GM12878 (cell line): Measurements from ENCODE around the gene ZNF691.

ENCODE experiments used
- CHD2 ChIP-seq: IDR thresholded peaks from 2 replicates; pipeline ENCODE4 v1.6.1; 2011; ENCODE audit warnings: low read depth, low read length, improper control_type of control experiment, borderline replicate concordance
- KDM1A ChIP-seq: fragments of 200-600 bp; sonication (generic); IDR thresholded peaks from 2 replicates; pipeline ENCODE4 v1.6.1; 2016; ENCODE audit warnings: borderline replicate concordance
- RAD21 ChIP-seq: IDR thresholded peaks from 2 replicates; pipeline ENCODE4 v1.6.1; 2011; ENCODE audit warnings: mild to moderate bottlenecking, low read depth, low read length, moderate library complexity; ENCODE audit not compliant: insufficient read depth
- SIN3A ChIP-seq: IDR thresholded peaks from 2 replicates; pipeline ENCODE4 v1.6.1; 2012; ENCODE audit warnings: low read depth, low read length, improper control_type of control experiment
- ZNF274 ChIP-seq: IDR thresholded peaks from one replicate; pipeline ENCODE4 v1.8.0; 2011; ENCODE audit not compliant: insufficient read length, insufficient read depth
- TF ChIP-seq, protein P1 (sequence below): IDR thresholded peaks from 2 replicates; pipeline ENCODE4 v1.6.1; 2012; ENCODE audit warnings: low read depth, low read length, improper control_type of control experiment

DNA sequence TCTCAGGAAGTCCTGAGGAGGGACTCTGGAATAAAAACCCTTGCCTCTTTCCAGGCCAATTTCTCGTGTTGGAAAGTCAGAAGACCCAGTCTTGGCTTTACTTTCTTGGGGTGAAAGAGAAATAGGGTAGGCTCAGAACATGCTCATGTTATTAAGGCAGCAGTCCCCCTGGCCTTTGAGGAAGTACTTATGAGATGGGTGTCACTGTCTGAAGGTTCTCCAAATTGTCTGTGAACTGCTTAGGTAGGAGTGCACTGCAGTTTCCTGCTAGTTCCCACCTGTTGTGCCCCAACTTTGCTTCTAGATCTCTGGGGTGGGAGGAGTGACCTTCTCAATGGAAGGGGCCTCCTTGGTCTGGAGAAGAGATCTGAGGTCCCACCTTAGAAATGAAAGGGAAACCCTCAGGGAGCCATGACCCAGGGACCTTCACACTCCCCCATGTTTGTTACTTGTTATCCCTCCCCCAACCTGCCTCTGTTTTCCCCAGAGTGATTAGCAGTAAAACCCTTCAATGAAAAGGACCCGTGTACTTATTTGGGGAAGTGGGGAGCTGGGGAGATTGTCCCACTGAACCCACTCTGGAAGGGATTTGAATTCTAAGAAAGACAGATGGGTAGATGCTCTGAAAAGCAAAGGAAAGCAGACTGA lies 5.7 kb downstream of the ZNF691 start:
- TF ChIP-seq SIN3A (no peak), CHD2 (no peak), KDM1A (no peak), RAD21 (no peak), ZNF274 (no peak)
- TF ChIP-seq, protein P1, sequence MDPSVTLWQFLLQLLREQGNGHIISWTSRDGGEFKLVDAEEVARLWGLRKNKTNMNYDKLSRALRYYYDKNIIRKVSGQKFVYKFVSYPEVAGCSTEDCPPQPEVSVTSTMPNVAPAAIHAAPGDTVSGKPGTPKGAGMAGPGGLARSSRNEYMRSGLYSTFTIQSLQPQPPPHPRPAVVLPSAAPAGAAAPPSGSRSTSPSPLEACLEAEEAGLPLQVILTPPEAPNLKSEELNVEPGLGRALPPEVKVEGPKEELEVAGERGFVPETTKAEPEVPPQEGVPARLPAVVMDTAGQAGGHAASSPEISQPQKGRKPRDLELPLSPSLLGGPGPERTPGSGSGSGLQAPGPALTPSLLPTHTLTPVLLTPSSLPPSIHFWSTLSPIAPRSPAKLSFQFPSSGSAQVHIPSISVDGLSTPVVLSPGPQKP, result no peak
